Lower leg skin (tissue), 3 donors: ENCODE measurements around the gene MRPL55.
A peak's percentile ranks its signal among the peaks of the same experiment; 100 is the strongest.

Experiments used
- CTCF ChIP-seq, 3 donors: fragments of 450-650 bp; IDR thresholded peaks; one replicate each; pipeline ENCODE4 v1.5.1; 2016; ENCODE audit warnings: antibody characterized with exemption in 3 of 3, mild to moderate bottlenecking in 3 of 3, moderate library complexity in 2 of 3
- POLR2A ChIP-seq, 2 donors: fragments of 450-650 bp; IDR thresholded peaks; one replicate each; pipeline ENCODE4 v1.6.1; 2016 to 2017; ENCODE audit warnings: antibody characterized with exemption in 2 of 2, mild to moderate bottlenecking in 1 of 2, moderate library complexity in 1 of 2

- TF ChIP-seq POLR2A (IDR thresholded peaks at IDR 0.05) (peak in 1 of 2 donors; percentile 77), CTCF (IDR thresholded peaks at IDR 0.05) (peak in 1 of 3 donors; percentile 23)
Observed at GRCh38 chr1:228139931-228140723, 31.0 kb upstream of the MRPL55 start, which contains the start of gene GUK1.
